Activated naive CD8-positive, alpha-beta T cell (primary cell): ENCODE results near the gene DEFB110.

Experiments
- H3K27ac Mint-ChIP-seq: one replicate; pipeline ENCODE4 v1.8.0; 2021; ENCODE audit warnings: mixed read lengths
- H3K27me3 Mint-ChIP-seq: one replicate; pipeline ENCODE4 v1.8.0; 2021; ENCODE audit warnings: mixed read lengths
- H3K36me3 Mint-ChIP-seq: one replicate; pipeline ENCODE4 v1.8.0; 2021; ENCODE audit warnings: mixed read lengths
- H3K4me1 Mint-ChIP-seq: one replicate; pipeline ENCODE4 v1.8.0; 2021; ENCODE audit warnings: low read depth, mixed read lengths
- H3K4me3 Mint-ChIP-seq: one replicate; pipeline ENCODE4 v1.8.0; 2021; ENCODE audit warnings: mild to moderate bottlenecking, mixed read lengths
- H3K9me3 Mint-ChIP-seq: one replicate; pipeline ENCODE4 v1.8.0; 2021; ENCODE audit warnings: low read depth, mixed read lengths

Gene DEFB110

DNA sequence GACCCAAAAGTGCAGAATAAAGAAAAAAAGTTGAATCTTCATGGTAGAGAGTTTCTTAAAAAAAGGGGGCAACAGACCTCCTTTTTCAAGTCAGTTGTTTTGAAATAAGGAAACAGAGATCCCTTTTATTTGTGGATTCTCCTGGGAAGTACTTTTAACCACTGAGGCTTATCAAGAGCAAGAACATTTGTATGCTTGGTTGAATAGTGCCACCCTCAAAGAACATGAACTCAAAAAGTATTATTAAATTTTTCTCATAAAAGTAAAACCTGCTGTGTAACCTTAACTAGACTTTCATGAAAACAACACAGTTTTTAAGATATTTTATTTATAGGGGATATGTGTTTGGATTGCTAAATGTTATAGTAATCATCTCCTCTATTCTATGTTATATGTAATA, at the start of gene DEFB110:
Gene DEFB110, minus strand, starts transcription at position 101 of the 400 bp plus-strand sequence. Its CDS starts 59 bp downstream, at position 42.
- Mint-ChIP-seq H3K9me3 (no peaks in the 10 kb centered on the region), H3K4me3 (no peak within 1 kb of the TSS), H3K4me1 (no peaks in the 10 kb centered on the region), H3K27me3 (no peaks in the 10 kb centered on the region), H3K27ac (no peak within 1 kb of the TSS), H3K36me3 (no peaks in the 10 kb centered on the region)

DNA sequence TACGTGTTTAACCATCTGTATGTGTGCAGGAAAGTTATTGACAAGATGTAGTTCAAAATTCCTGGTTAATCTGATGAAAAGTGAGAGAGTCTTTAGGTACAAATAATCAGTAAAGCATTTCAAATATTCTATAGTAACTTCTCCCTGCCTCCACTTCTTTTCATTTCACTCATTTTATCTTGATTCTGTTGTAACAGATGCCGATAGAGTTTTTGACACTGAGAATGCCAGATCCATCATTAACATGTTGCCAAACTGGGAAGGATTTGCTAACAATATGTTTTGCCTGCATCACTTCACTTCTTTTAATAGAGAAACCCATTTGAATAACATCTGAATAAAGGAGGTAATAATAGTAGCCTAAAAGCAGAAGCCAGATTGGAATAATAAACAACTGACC, 48.3 kb upstream of the DEFB110 start:
- no peaks in the 10 kb centered on the region for H3K9me3 Mint-ChIP-seq
- H3K36me3 Mint-ChIP-seq, result no peaks in the 10 kb centered on the region
- no peaks in the 10 kb centered on the region for H3K27me3 Mint-ChIP-seq
- no peak overlapping the region for H3K27ac Mint-ChIP-seq
- no peaks in the 10 kb centered on the region for H3K4me1 Mint-ChIP-seq
- no peak overlapping the region for H3K4me3 Mint-ChIP-seq

- no peak overlapping the region for H3K4me3 Mint-ChIP-seq
- no peaks in the 10 kb centered on the region for H3K36me3 Mint-ChIP-seq
- peaks cover 4% of the 10 kb centered on the region for H3K9me3 Mint-ChIP-seq
- no peak overlapping the region for H3K27ac Mint-ChIP-seq
- H3K27me3 Mint-ChIP-seq, result no peaks in the 10 kb centered on the region
- no peaks in the 10 kb centered on the region for H3K4me1 Mint-ChIP-seq
These were observed 40.3 kb upstream of the DEFB110 start for GRCh38 chr6:50062051-50062450.

- Mint-ChIP-seq H3K36me3 (no peaks in the 10 kb centered on the region), H3K4me3 (no peak overlapping the region), H3K9me3 (no peaks in the 10 kb centered on the region), H3K27me3 (no peaks in the 10 kb centered on the region), H3K27ac (no peak overlapping the region), H3K4me1 (no peaks in the 10 kb centered on the region)
These were observed 34.4 kb upstream of the DEFB110 start for GRCh38 chr6:50056242-50056641.

- Mint-ChIP-seq H3K36me3 (no peaks in the 10 kb centered on the region), H3K27ac (no peak within 1 kb of the TSS), H3K27me3 (no peaks in the 10 kb centered on the region), H3K4me3 (no peak within 1 kb of the TSS), H3K4me1 (no peaks in the 10 kb centered on the region), H3K9me3 (no peaks in the 10 kb centered on the region)
These were observed 28.0 kb upstream of the DEFB110 start, which contains the start of gene DEFB112 for GRCh38 chr6:50049829-50050228. Gene DEFB112, minus strand, starts transcription at chr6:50049929. Its CDS starts 60 bp downstream, at chr6:50049869.

DNA sequence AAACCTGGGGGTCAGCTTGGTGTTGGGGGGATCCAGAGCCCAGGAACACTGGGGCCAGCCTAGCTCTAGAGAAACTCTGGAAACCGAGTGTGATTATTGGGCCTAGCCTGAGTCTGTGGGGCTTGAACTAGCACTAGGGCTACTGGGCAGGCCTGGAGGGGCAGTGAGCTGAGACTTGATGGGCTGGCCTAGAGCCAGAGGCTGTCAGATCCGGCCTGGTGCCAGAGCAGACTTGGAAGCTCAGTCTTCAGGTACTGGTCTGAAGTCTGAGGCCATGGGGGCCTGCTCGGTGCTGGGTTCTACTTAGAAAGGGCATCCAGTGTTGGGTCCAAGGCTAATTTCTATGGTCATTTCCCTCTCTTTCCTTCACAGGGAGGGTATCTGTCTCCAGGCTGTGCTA, 25.2 kb upstream of the DEFB110 start:
- no peaks in the 10 kb centered on the region for H3K27me3 Mint-ChIP-seq
- H3K9me3 Mint-ChIP-seq, result no peaks in the 10 kb centered on the region
- no peak overlapping the region for H3K4me3 Mint-ChIP-seq
- no peaks in the 10 kb centered on the region for H3K36me3 Mint-ChIP-seq
- no peaks in the 10 kb centered on the region for H3K4me1 Mint-ChIP-seq
- H3K27ac Mint-ChIP-seq, result no peak overlapping the region

DNA sequence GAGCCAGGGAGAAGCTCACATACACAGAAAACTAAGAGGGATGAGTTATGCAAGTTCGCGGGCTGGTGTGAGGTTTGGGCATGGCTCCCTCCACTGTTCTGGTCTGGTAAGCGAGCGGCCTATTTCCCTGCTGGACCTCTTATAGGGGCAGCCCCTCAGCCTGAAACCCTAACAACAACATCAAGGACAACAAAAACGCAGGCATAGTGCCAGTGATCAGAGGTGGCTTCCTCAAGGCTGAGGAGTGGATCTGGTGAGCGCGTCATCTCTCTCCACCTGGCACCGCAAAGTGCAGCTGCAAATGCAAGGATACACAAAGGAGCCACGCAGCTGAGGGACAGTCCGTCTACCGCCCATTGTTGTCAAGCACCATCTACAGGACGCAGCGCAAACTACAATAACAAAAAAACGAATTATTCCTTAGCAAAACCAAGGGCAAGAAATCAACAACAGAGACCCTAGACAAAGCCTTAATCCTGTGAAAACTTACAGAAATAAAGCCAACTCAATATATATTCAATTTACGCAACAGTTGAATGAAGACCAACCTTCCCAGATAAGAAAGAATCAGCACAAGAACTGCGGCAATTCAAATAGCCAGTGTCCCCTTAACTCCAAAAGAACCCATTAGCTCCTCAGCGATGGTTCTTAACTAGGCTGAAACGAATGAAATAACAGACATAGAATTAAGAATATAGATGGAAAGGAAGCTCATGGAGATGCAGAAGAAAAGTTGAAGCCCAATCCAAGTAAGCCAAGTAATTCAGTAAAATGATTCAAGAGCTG, 9.2 kb upstream of the DEFB110 start:
- H3K27ac Mint-ChIP-seq, result no peak overlapping the region
- H3K9me3 Mint-ChIP-seq, result peaks cover 5% of the 10 kb centered on the region
- H3K27me3 Mint-ChIP-seq, result no peaks in the 10 kb centered on the region
- no peaks in the 10 kb centered on the region for H3K4me1 Mint-ChIP-seq
- H3K36me3 Mint-ChIP-seq, result no peaks in the 10 kb centered on the region
- H3K4me3 Mint-ChIP-seq, result no peak overlapping the region

DNA sequence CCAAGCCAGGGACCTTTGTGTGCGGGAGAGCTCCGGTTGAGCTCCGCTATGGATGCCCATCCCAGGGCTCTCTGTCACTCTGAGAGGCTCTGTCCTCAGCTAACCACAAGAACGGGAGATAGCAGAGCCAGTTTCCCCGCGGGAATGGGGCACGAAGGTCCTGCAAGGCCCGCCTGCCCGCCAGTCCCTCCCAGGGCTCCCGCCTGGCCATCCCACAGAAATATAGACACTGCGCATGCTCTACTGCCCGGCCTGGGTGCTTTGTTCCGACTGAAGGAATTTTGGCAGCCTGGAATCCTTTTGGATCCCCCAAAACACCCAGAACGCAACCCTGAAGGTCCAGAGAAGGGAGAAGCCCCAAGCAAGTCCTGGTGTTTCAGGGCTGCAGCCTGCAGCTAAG, 8.6 kb upstream of the DEFB110 start:
- no peak overlapping the region for H3K4me3 Mint-ChIP-seq
- no peaks in the 10 kb centered on the region for H3K27me3 Mint-ChIP-seq
- H3K36me3 Mint-ChIP-seq, result no peaks in the 10 kb centered on the region
- H3K4me1 Mint-ChIP-seq, result no peaks in the 10 kb centered on the region
- peaks cover 5% of the 10 kb centered on the region for H3K9me3 Mint-ChIP-seq
- H3K27ac Mint-ChIP-seq, result no peak overlapping the region

DNA sequence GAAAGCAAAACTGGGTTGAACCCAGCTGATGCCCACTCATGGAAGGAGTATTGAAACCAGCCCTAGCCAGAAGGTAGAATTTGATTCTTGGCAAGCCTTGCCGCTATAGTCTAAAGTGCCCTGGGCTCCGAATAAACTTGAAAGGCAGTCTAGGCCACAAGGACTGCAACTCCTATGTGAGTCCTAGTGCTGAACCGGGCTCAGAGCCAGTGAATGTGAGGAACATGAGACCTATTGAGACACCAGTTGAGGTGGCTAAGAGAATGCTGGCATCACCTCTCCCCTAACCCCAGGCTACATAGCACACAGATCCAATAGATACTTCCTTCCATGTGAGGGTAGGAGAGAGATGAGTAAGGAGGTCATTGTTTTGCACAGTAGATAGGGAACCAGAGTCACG, 3.5 kb upstream of the DEFB110 start:
- no peaks in the 10 kb centered on the region for H3K27me3 Mint-ChIP-seq
- H3K4me3 Mint-ChIP-seq, result no peak overlapping the region
- no peaks in the 10 kb centered on the region for H3K4me1 Mint-ChIP-seq
- H3K27ac Mint-ChIP-seq, result no peak overlapping the region
- H3K9me3 Mint-ChIP-seq, result no peaks in the 10 kb centered on the region
- H3K36me3 Mint-ChIP-seq, result no peaks in the 10 kb centered on the region

DNA sequence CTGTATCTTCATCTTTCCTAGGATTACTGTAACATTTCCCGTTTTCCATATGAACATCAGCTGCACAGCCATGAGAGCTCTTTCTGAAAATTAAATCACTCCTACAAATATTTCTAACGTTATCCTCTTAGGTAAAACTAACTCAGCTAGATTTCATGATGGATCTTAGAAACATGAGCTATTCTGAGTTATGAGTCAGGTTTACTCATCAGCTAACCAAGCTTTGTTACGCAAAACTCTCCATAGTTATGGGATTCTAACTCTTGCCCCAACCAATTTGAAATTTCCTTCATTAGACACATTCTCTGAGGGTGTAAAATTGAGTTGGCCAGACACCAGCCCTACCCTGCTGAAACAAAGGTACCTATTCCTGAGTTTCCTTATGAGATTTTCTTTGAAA, 14.0 kb downstream of the DEFB110 start:
- Mint-ChIP-seq H3K4me1 (no peaks in the 10 kb centered on the region), H3K36me3 (no peaks in the 10 kb centered on the region), H3K27ac (no peak overlapping the region), H3K9me3 (peaks cover 7% of the 10 kb centered on the region), H3K4me3 (no peak overlapping the region), H3K27me3 (no peaks in the 10 kb centered on the region)

- Mint-ChIP-seq H3K27ac (no peak overlapping the region), H3K4me3 (no peak overlapping the region), H3K27me3 (no peaks in the 10 kb centered on the region), H3K36me3 (no peaks in the 10 kb centered on the region), H3K9me3 (peaks cover 14% of the 10 kb centered on the region), H3K4me1 (no peaks in the 10 kb centered on the region)
These were observed 18.7 kb downstream of the DEFB110 start for GRCh38 chr6:50003139-50003538.

DNA sequence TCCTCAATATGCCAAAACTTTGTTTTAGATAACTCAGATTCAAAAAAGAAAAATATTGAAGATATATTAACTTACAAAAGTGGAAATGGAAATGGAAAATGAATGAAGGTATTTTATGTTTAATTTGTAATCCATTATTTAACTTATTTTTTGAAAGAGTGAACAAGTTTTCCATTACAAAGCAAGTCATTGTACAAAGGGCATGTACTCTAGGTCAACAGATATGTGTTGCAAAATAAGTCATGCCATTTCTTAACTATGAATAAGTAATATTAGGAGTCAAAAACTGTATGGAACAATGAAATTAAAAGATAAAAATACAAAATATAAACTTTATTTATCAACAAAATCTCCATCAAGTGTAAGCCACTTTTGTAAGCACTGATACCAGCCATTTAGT, 26.5 kb downstream of the DEFB110 start:
- Mint-ChIP-seq H3K9me3 (no peaks in the 10 kb centered on the region), H3K27me3 (no peaks in the 10 kb centered on the region), H3K4me1 (no peaks in the 10 kb centered on the region)

GRCh38 chr6:49988900-49989299, 32.9 kb downstream of the DEFB110 start:
- Mint-ChIP-seq H3K4me3 (no peak overlapping the region), H3K9me3 (no peaks in the 10 kb centered on the region), H3K27ac (no peak overlapping the region), H3K36me3 (no peaks in the 10 kb centered on the region), H3K27me3 (no peaks in the 10 kb centered on the region), H3K4me1 (no peaks in the 10 kb centered on the region)

More for the DNA sequence above, 26.5 kb downstream of the DEFB110 start:
- no peak overlapping the region for H3K27ac Mint-ChIP-seq
- H3K36me3 Mint-ChIP-seq, result no peaks in the 10 kb centered on the region
- H3K4me3 Mint-ChIP-seq, result no peak overlapping the region

GRCh38 chr6:49987749-49988148, 34.0 kb downstream of the DEFB110 start:
- no peaks in the 10 kb centered on the region for H3K4me1 Mint-ChIP-seq
- H3K4me3 Mint-ChIP-seq, result no peak overlapping the region
- no peaks in the 10 kb centered on the region for H3K27me3 Mint-ChIP-seq
- H3K9me3 Mint-ChIP-seq, result no peaks in the 10 kb centered on the region
- no peak overlapping the region for H3K27ac Mint-ChIP-seq
- H3K36me3 Mint-ChIP-seq, result no peaks in the 10 kb centered on the region

DNA sequence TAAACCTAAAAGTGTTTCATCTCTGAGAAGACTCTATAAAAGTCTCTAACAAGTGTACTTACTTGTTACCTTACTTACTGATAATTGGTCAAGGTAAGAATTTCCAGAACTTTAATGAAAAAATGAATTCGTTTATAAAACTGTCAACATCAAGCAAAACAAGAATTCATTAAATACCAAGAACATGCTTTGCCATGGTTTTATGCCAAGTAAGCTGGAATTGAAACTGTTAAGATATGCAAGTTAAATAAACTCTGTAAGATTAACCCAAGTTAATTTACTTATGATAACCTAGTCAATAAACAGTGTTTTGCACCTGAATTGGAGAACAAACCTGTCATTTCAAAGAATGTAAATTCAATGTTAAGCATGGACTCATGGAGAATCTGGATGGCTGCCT, 35.2 kb downstream of the DEFB110 start:
- no peak overlapping the region for H3K4me3 Mint-ChIP-seq
- H3K4me1 Mint-ChIP-seq, result no peaks in the 10 kb centered on the region
- no peaks in the 10 kb centered on the region for H3K27me3 Mint-ChIP-seq
- H3K36me3 Mint-ChIP-seq, result no peaks in the 10 kb centered on the region
- H3K9me3 Mint-ChIP-seq, result no peaks in the 10 kb centered on the region
- no peak overlapping the region for H3K27ac Mint-ChIP-seq

- Mint-ChIP-seq H3K27me3 (no peaks in the 10 kb centered on the region), H3K4me1 (no peaks in the 10 kb centered on the region), H3K27ac (no peak overlapping the region), H3K9me3 (peaks cover 7% of the 10 kb centered on the region), H3K36me3 (no peaks in the 10 kb centered on the region), H3K4me3 (no peak overlapping the region)
These were observed 39.7 kb downstream of the DEFB110 start for GRCh38 chr6:49982046-49982445.
